Smooth muscle cell (in vitro differentiated cells): ENCODE measurements around the gene R3HDM2. TPM values are rescaled to one million over a fixed set of nuclear protein-coding genes. Genes with fewer than 3 reads are reported as not detected.
"Not testable (repeated sequence)": the region's sequence is repeated elsewhere in the genome, so short reads cannot be mapped to it uniquely, and the experiment has no call there.

Source experiments
- DNase-seq: peaks from one replicate; lab custom pipeline; 2025; ENCODE audit not compliant: unreplicated experiment; lab: John Stamatoyannopoulos, UW
- H2AFZ ChIP-seq: fragments of 200-600 bp; sonication (generic); 2 replicates; pipeline ENCODE4 v1.6.0; 2016; ENCODE audit warnings: antibody characterized with exemption, low read depth, mild to moderate bottlenecking
- H3F3A ChIP-seq: fragments of 200-600 bp; sonication (generic); 2 replicates; pipeline ENCODE4 v1.6.0; 2017; ENCODE audit warnings: antibody characterized with exemption, low read depth
- H3K27ac ChIP-seq: fragments of 200-600 bp; sonication (generic); 2 replicates; pipeline ENCODE4 v1.5.1; 2016; ENCODE audit warnings: low read depth, mild to moderate bottlenecking
- H3K27me3 ChIP-seq: fragments of 200-600 bp; sonication (generic); 2 replicates; pipeline ENCODE4 v1.6.1; 2016; ENCODE audit warnings: low read depth, mild to moderate bottlenecking
- H3K36me3 ChIP-seq: fragments of 200-600 bp; sonication (generic); 2 replicates; pipeline ENCODE4 v1.5.1; 2016; ENCODE audit warnings: low read depth
- H3K4me1 ChIP-seq: fragments of 200-600 bp; sonication (generic); 2 replicates; pipeline ENCODE4 v1.5.1; 2016; ENCODE audit warnings: low read depth
- H3K4me2 ChIP-seq: fragments of 200-600 bp; sonication (generic); 2 replicates; pipeline ENCODE4 v1.6.0; 2016; ENCODE audit warnings: mild to moderate bottlenecking
- H3K4me3 ChIP-seq: fragments of 200-600 bp; sonication (generic); 2 replicates; pipeline ENCODE4 v1.5.1; 2016; ENCODE audit warnings: mild to moderate bottlenecking
- H3K79me2 ChIP-seq: fragments of 200-600 bp; sonication (generic); 2 replicates; pipeline ENCODE4 v1.6.0; 2016; ENCODE audit warnings: low read depth, mild to moderate bottlenecking
- H3K9ac ChIP-seq: fragments of 200-600 bp; sonication (generic); 2 replicates; pipeline ENCODE4 v1.6.0; 2016; ENCODE audit warnings: low read depth
- H3K9me3 ChIP-seq: fragments of 200-600 bp; sonication (generic); replicated peaks from 2 replicates; pipeline ENCODE4 v1.5.1; 2016; ENCODE audit warnings: low read depth
- H4K20me1 ChIP-seq: fragments of 200-600 bp; sonication (generic); 2 replicates; pipeline ENCODE4 v1.6.0; 2016; ENCODE audit warnings: low read depth
- WGBS: methylation state at CpG from one replicate; pipeline ENCODE4 v1.1.7; 2016; ENCODE audit warnings: low lambda C conversion rate; 5-methylcytosine and 5-hydroxymethylcytosine counted together
- polyA plus RNA-seq: library from polyadenylated mRNA; unstranded; fragments of >200 nt; fragmentation: Nextera tagmentation; extraction: Ambion mirVana; gene quantifications from 2 replicates; pipeline ENCODE4 v1.2.1, GENCODE V29; 2016
- total RNA-seq: library from RNA; depleted of rRNA; stranded (reverse); fragments of >200 nt; gene quantifications from 2 replicates; pipeline ENCODE4 v1.2.3, GENCODE V29; 2014
- TF ChIP-seq, protein P1 (sequence below): fragments of 200-600 bp; sonication (generic); IDR thresholded peaks from 2 replicates; pipeline ENCODE4 v1.5.1; 2017; ENCODE audit warnings: borderline replicate concordance, mild to moderate bottlenecking, antibody characterized with exemption; ENCODE audit not compliant: insufficient read depth, poor library complexity, severe bottlenecking

The R3HDM2 gene
- total and polyA plus RNA-seq, 2 experiments from 2014 or later = 12.2 to 16.0 TPM

DNA sequence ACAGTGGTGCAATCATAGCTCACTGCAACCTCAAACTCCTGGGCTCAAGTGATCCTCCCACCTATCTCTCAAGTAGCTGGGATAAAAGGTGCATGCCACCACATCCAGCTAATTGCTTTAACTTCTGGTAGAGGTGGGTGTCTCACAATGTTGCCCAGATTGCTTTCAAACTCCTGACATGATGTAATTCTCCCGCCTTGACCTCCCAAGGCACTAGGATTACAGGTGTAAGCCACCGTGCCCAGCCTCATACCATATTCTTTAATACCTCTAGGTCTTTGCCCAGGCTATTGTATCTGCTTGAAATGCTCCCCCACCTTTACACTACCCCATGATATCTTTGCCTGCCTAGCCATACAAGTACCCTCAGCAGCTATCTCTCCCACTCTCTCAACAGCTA, 11.3 kb downstream of the R3HDM2 start:
- TF ChIP-seq, protein P1, sequence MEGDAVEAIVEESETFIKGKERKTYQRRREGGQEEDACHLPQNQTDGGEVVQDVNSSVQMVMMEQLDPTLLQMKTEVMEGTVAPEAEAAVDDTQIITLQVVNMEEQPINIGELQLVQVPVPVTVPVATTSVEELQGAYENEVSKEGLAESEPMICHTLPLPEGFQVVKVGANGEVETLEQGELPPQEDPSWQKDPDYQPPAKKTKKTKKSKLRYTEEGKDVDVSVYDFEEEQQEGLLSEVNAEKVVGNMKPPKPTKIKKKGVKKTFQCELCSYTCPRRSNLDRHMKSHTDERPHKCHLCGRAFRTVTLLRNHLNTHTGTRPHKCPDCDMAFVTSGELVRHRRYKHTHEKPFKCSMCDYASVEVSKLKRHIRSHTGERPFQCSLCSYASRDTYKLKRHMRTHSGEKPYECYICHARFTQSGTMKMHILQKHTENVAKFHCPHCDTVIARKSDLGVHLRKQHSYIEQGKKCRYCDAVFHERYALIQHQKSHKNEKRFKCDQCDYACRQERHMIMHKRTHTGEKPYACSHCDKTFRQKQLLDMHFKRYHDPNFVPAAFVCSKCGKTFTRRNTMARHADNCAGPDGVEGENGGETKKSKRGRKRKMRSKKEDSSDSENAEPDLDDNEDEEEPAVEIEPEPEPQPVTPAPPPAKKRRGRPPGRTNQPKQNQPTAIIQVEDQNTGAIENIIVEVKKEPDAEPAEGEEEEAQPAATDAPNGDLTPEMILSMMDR = no peak
- Histone ChIP-seq H3K4me3 (no peak overlapping the region), H3K36me3 (no peaks in the 10 kb centered on the region), H3K9me3 (no peaks in the 10 kb centered on the region), H3K27ac (no peak overlapping the region), H3K79me2 (peaks cover 46% of the 10 kb centered on the region), H3F3A (no peaks in the 10 kb centered on the region), H3K27me3 (no peaks in the 10 kb centered on the region), H4K20me1 (peaks cover 60% of the 10 kb centered on the region), H3K9ac (no peak overlapping the region), H2AFZ (no peak overlapping the region), H3K4me1 (no peaks in the 10 kb centered on the region), H3K4me2 (no peak overlapping the region)
- DNase-seq = no peak
- 100% methylated on average over 2 of the region's 2 CpGs for WGBS

DNA sequence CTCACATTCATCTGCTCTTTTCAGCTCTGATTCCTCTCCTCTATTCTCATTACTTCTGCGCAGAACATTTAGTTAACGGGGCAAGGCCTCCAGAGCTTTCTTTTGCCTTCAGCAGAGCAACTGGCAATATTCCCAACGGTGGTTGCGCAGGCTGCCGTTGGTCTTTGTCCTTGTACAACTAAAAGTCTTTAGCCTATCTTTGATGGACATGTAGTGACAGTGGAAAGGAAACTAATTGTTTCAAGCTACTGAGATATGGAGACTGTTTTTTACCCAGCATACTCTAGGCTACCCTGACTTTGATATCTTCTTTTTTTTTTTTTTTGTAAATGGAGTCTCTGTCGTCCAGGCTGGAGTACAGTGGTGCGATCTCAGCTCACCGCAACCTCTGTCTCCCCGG, 12.6 kb downstream of the R3HDM2 start:
- H3K27me3 ChIP-seq = no peaks in the 10 kb centered on the region
- H3K9me3 ChIP-seq = no peaks in the 10 kb centered on the region
- WGBS = 98% methylated on average over 9 of the region's 9 CpGs
- H3F3A ChIP-seq = no peaks in the 10 kb centered on the region
- peaks cover 41% of the 10 kb centered on the region for H3K79me2 ChIP-seq
- H4K20me1 ChIP-seq = peaks cover 61% of the 10 kb centered on the region
- H3K9ac ChIP-seq = no peak overlapping the region
- no peak overlapping the region for H3K27ac ChIP-seq
- TF ChIP-seq, protein P1 = no peak
- DNase-seq = no peak
- H2AFZ ChIP-seq = no peak overlapping the region
- H3K4me3 ChIP-seq = no peak overlapping the region
- no peaks in the 10 kb centered on the region for H3K4me1 ChIP-seq
- H3K4me2 ChIP-seq = no peak overlapping the region
- H3K36me3 ChIP-seq = no peaks in the 10 kb centered on the region

DNA sequence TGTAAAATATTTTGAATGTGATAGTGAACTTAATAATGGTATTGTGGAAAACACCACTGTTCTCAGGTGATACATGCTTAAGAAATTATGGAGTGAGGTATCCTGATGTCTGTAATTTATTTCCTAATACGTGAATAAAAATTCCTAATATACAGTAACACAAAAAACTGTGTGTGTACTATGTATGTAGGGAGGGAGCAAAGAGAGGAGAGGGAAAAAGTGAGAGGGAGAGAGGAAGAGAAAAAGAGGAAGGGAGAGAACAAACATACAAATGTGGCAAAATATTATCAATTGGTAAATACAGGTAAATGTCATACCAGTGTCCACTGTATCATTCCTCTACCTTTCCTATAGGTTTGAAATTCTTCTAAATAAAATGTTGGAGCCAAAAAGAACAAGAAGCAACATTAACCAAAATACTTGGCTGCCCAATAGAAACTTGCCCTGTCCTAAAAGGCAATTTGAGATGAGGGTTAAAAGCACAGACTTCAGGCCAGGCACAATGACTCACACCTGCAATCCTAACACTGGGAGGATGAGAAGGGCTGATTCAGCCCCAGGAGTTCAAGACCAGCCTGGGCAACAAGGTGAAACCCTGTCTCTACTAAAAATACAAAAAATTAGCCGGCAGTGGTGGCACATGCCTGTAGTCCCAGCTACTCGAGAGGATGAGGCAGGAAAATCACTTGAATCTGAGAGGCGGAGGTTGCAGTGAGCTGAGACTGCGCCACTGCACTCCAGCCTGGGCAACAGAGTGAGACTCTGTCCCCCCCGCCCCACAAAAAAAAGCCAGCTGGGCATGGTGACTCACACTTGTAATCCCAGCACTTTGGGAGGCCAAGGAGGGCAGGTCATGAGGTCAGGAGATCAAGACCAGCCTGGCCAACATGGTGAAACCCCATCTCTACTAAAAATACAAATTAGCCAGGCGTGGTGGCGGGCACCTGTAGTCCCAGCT, 14.5 kb downstream of the R3HDM2 start:
- Histone ChIP-seq H3K27me3 (no peaks in the 10 kb centered on the region), H3K4me1 (no peaks in the 10 kb centered on the region), H4K20me1 (peaks cover 63% of the 10 kb centered on the region), H3K4me2 (no peak overlapping the region), H3K27ac (no peak overlapping the region), H3K4me3 (no peak overlapping the region), H3K9me3 (no peaks in the 10 kb centered on the region), H2AFZ (no peak overlapping the region), H3K9ac (no peak overlapping the region), H3K79me2 (peaks cover 42% of the 10 kb centered on the region), H3K36me3 (no peaks in the 10 kb centered on the region), H3F3A (no peaks in the 10 kb centered on the region)
- TF ChIP-seq, protein P1 = no peak
- no peak for DNase-seq
- WGBS = 92% methylated on average over 8 of the region's 8 CpGs

DNA sequence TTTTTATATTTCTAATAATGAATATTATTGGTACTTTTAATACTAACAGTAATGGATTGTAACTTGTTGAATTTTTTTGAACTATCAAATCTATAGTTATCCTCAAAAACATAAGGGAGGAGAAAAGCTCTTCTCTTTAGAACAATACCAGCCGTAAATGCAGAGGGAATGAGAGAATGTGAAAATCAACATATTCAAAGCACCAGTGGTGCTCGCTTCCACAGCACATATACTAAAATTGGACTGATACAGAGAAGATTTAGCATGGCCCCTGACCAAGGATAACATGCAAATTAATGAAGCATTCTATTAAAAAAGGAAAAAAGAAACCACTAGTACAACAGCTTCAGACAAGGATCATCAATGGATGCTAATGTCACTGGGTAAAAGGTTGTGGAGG, 15.8 kb downstream of the R3HDM2 start:
- H3K9me3 ChIP-seq = no peaks in the 10 kb centered on the region
- peaks cover 48% of the 10 kb centered on the region for H3K79me2 ChIP-seq
- H2AFZ ChIP-seq = no peak overlapping the region
- no peak overlapping the region for H3K4me2 ChIP-seq
- no peak overlapping the region for H3K27ac ChIP-seq
- H3K36me3 ChIP-seq = no peaks in the 10 kb centered on the region
- DNase-seq = no peak
- no peaks in the 10 kb centered on the region for H3F3A ChIP-seq
- TF ChIP-seq, protein P1 = no peak
- H3K27me3 ChIP-seq = no peaks in the 10 kb centered on the region
- 92% methylated on average over 2 of the region's 2 CpGs for WGBS
- peaks cover 72% of the 10 kb centered on the region for H4K20me1 ChIP-seq
- H3K9ac ChIP-seq = no peak overlapping the region
- no peak overlapping the region for H3K4me3 ChIP-seq
- no peaks in the 10 kb centered on the region for H3K4me1 ChIP-seq

DNA sequence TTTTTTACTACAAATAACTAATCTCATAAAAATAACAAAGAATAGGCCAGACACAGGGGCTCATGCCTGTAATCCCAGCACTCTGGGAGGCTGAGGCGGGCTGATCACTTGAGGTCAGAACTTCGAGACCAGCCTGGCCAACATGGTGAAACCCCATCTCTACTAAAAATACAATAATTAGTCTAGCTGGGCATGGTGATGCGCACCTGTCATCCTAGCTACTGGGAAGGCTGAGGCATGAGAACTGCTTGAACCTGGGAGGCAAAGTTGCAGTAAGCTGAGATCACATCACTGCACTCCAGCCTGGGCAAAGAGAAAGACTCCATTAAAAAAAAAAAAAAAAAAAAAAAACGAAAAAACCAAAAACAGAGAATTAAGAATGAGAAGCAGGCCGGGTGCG, 16.7 kb downstream of the R3HDM2 start:
- not testable (repeated sequence) for H2AFZ ChIP-seq, H3K9me3 ChIP-seq, H3K4me2 ChIP-seq, H3K27me3 ChIP-seq, H3K27ac ChIP-seq, H3F3A ChIP-seq, H3K36me3 ChIP-seq, H3K4me3 ChIP-seq, H3K4me1 ChIP-seq, H3K9ac ChIP-seq, DNase-seq
- Histone ChIP-seq H3K79me2 (peaks cover 56% of the 10 kb centered on the region), H4K20me1 (peaks cover 69% of the 10 kb centered on the region)
- WGBS = 91% methylated on average over 6 of the region's 6 CpGs
